Heart left ventricle (tissue), 16 donors: ENCODE data around the gene LPIN3. TPM values are rescaled to one million over a fixed set of nuclear protein-coding genes. Genes with fewer than 3 reads are reported as not detected.

ENCODE experiments used
- ATAC-seq, 4 donors: fragments of 200-7000 bp; cut with Tn5 transposase; one replicate each; pipeline ENCODE4 v1.9.1; 2020 to 2022; ENCODE audit warnings: moderate library complexity in 4 of 4, mild to moderate bottlenecking in 3 of 4, moderate number of reproducible peaks in 1 of 4
- DNase-seq, 5 donors: peaks; one replicate each; pipeline ENCODE4 v3.0.0-alpha.2; 2020
- H3K27ac ChIP-seq, 12 donors: fragments of 200-600 bp; sonication (generic) in 4 of 12; one replicate each; pipeline versions ENCODE4 v1.5.0 to v1.8.0; 2016 to 2022; ENCODE audit warnings: mild to moderate bottlenecking in 2 of 12
- H3K27me3 ChIP-seq, 9 donors: fragments of 200-600 bp; sonication (generic) in 2 of 9; one replicate each; pipeline versions ENCODE4 v1.5.1 to v1.8.0; 2016 to 2022; ENCODE audit warnings: mild to moderate bottlenecking in 3 of 9
- H3K36me3 ChIP-seq, 9 donors: fragments of 200-600 bp; sonication (generic) in 2 of 9; one replicate each; pipeline versions ENCODE4 v1.5.0 to v1.8.0; 2018 to 2022; ENCODE audit warnings: mild to moderate bottlenecking in 2 of 9
- H3K4me1 ChIP-seq, 12 donors: fragments of 200-600 bp; sonication (generic) in 4 of 12; one replicate each; pipeline versions ENCODE4 v1.5.0 to v1.8.0; 2016 to 2022; ENCODE audit warnings: mild to moderate bottlenecking in 3 of 12
- H3K4me3 ChIP-seq, 12 donors: fragments of 200-600 bp; sonication (generic) in 4 of 12; one replicate each; pipeline versions ENCODE4 v1.5.0 to v1.8.0; 2017 to 2022; ENCODE audit warnings: mild to moderate bottlenecking in 9 of 12, moderate library complexity in 4 of 12
- H3K9me3 ChIP-seq, 12 donors: fragments of 200-600 bp; sonication (generic) in 4 of 12; one replicate each; pipeline versions ENCODE4 v1.5.0 to v1.8.0; 2016 to 2022; ENCODE audit warnings: mild to moderate bottlenecking in 1 of 12
- CTCF ChIP-seq, 12 donors: fragments of 200-600 bp; sonication (generic) in 4 of 12; IDR thresholded peaks; one replicate each; pipeline versions ENCODE4 v1.5.0 to v1.8.0; 2018 to 2022; ENCODE audit warnings: antibody characterized with exemption in 12 of 12, mild to moderate bottlenecking in 5 of 12
- POLR2A ChIP-seq, 2 donors: fragments of 450-650 bp; IDR thresholded peaks; one replicate each; pipeline ENCODE4 v1.6.1; 2017; ENCODE audit warnings: antibody characterized with exemption in 2 of 2, mild to moderate bottlenecking in 2 of 2, moderate library complexity in 2 of 2
- WGBS, 4 donors: extraction: QIAGEN DNeasy Blood & Tissue Kit in 2 of 4; methylation state at CpG; one replicate each; pipeline versions ENCODE4 v1.1.5 to v1.1.7; 2013 to 2018; 5-methylcytosine and 5-hydroxymethylcytosine counted together
- intact Hi-C, 10 donors: fragments of 100-400 bp; cut with DNase I; formaldehyde crosslinking; loops; one replicate each; pipeline versions ENCODE4 v1.11.1 to v1.14.2; 2022
- polyA plus RNA-seq, 2 donors: library from polyadenylated mRNA; stranded (reverse); fragments of 200-250 nt; gene quantifications; one replicate each; pipeline ENCODE4 v1.2.3, GENCODE V29; 2013
- total RNA-seq, 9 donors: library from RNA; depleted of rRNA in 2 of 9; stranded (reverse); fragments of >200 nt in 2 of 9; fragmentation: NEBNext Ultra II Directional in 3 of 9; extraction: Animal tissue kit (Norgen Biotek cat#: 25700) in 3 of 9; gene quantifications; one replicate each; pipeline versions ENCODE4 v1.1.0 to v1.2.4, GENCODE V29; 2016 to 2023
- donor health status: ischemic (EF 13 %, LVEDD 7.1; RV severe dilation, severe dysfunction).
- donor health status: healthy with polysubstance abuse.
- donor health status: DM: no; HTN: yes; CAD: no.
- donor health status: DM: no; HTN: no; CAD: no.
- donor health status: ischemic (EF 25% LVEDD 6.9; RV normal size, moderate dysfunction).
- donor health status: ischemic (EF 25% LVEDD 5.7; RV mildly dilated, moderate dysfunction).
- donor health status: healthy.
- donor health status: DM: yes; HTN: yes; CAD: no.
- donor health status: ischemic (EF 35%, LVEDD 5.7; RV mildly dilated, moderate dysfunction).
- donor health status: nonischemic (EF 11% LVEDD 7.7; RV severe dilation, severe dysfunction).
- donor health status: DM: yes; HTN: yes; CAD: no.
- donor health status: PGD.
- donor health status: ischemic (EF 29% LVEDD 5.4; RV normal size, mild dysfunction).
- donor health status: nonischemic (EF 23%, LVEDD 6.1; RV moderate dilation, normal function).

LPIN3 gene
- total and polyA plus RNA-seq, 11 donors, result 12.8 to 24.1 (median 19.0) TPM

- TF ChIP-seq POLR2A (IDR thresholded peaks at IDR 0.05) (no peak), CTCF (IDR thresholded peaks at IDR 0.05) (no peak)
- WGBS, 4 donors, result 80 to 93% (median 91%) methylated on average over 3 to 7 of the region's 7 CpGs
- no peak for ATAC-seq
- intact Hi-C loops, result loop anchor here in 1 of 10 donors (5.0 kb wide), 1 partner anchor 37 kb away; no protein-coding TSS in a partner anchor
- Histone ChIP-seq H3K27me3 (no peaks in the 10 kb centered on the region), H3K9me3 (no peaks in the 10 kb centered on the region), H3K36me3 (peaks cover 0 to 61% (median 40%) of the 10 kb centered on the region in 9 donors), H3K4me1 (peaks cover 0 to 16% (median 0%) of the 10 kb centered on the region in 12 donors), H3K27ac (no peak overlapping the region), H3K4me3 (no peak overlapping the region)
- DNase-seq, result peak in 2 of 5 donors; percentile 23 to 39
Measured at GRCh38 chr20:41355598-41356203, 15.1 kb downstream of the LPIN3 start.

- DNase-seq (peak in 2 of 5 donors; percentile 20 to 55), ATAC-seq (no peak)
- TF ChIP-seq CTCF (IDR thresholded peaks at IDR 0.05), result no peak
- TF ChIP-seq POLR2A (IDR thresholded peaks at IDR 0.05), result no peak
- 79 to 81% (median 80%) methylated on average over 10 to 13 of the region's 13 CpGs for whole genome bisulfite sequencing, 4 donors
- Histone ChIP-seq H3K9me3 (no peaks in the 10 kb centered on the region), H3K4me3 (no peak overlapping the region), H3K27ac (no peak overlapping the region), H3K27me3 (no peaks in the 10 kb centered on the region), H3K4me1 (peaks cover 0 to 28% (median under 1%) of the 10 kb centered on the region in 12 donors), H3K36me3 (peaks cover 0 to 56% (median 35%) of the 10 kb centered on the region in 9 donors)
- intact Hi-C loops, result loop anchor here in 1 of 10 donors (5.0 kb wide), 1 partner anchor 35 kb away; no protein-coding TSS in a partner anchor
Measured at GRCh38 chr20:41356951-41357350, 16.3 kb downstream of the LPIN3 start.

- Histone ChIP-seq H3K36me3 (peaks cover 0 to 50% (median 29%) of the 10 kb centered on the region in 9 donors), H3K27me3 (no peaks in the 10 kb centered on the region), H3K4me3 (no peak overlapping the region), H3K9me3 (no peaks in the 10 kb centered on the region), H3K4me1 (peaks cover 0 to 34% (median 4%) of the 10 kb centered on the region in 12 donors), H3K27ac (peak overlapping the region in 1 of 12 donors; percentile 70)
- 87 to 91% (median 90%) methylated on average over 8 to 11 of the region's 11 CpGs for WGBS, 4 donors
- intact Hi-C loops, result loop anchor here in 1 of 10 donors (5.0 kb wide), 1 partner anchor 35 kb away; no protein-coding TSS in a partner anchor
- no peak for TF ChIP-seq CTCF (IDR thresholded peaks at IDR 0.05)
- TF ChIP-seq POLR2A (IDR thresholded peaks at IDR 0.05), result no peak
- ATAC-seq (no peak), DNase-seq (peak in 3 of 5 donors; percentile 4 to 40 (median 30))
Measured at GRCh38 chr20:41357424-41358163, 17.0 kb downstream of the LPIN3 start.

- no peak for TF ChIP-seq POLR2A (IDR thresholded peaks at IDR 0.05)
- TF ChIP-seq CTCF (IDR thresholded peaks at IDR 0.05), result no peak
- Histone ChIP-seq H3K4me1 (peaks cover 0 to 36% (median 4%) of the 10 kb centered on the region in 12 donors), H3K4me3 (no peak overlapping the region), H3K27ac (peak overlapping the region in 2 of 12 donors; percentile 63 to 70), H3K36me3 (peaks cover 0 to 47% (median 24%) of the 10 kb centered on the region in 9 donors), H3K27me3 (no peaks in the 10 kb centered on the region), H3K9me3 (no peaks in the 10 kb centered on the region)
- 90 to 93% (median 92%) methylated on average over 6 to 9 of the region's 9 CpGs for WGBS, 4 donors
- ATAC-seq, result no peak
- DNase-seq, result peak in 1 of 5 donors; percentile 25
- intact Hi-C loops, result loop anchor here in 1 of 10 donors (5.0 kb wide), 1 partner anchor 34 kb away; no protein-coding TSS in a partner anchor
Measured at GRCh38 chr20:41358230-41358629, 17.6 kb downstream of the LPIN3 start.
